ENCODE results near the gene CCDC86. TPM values are rescaled to one million over a fixed set of nuclear protein-coding genes. Genes with fewer than 3 reads are reported as not detected.

Gene CCDC86
- total and polyA plus RNA-seq, 2 of the 4 experiments (the other 2 are of a cell fraction) = 9.5 to 34.0 TPM

- no peak for TF ChIP-seq MAFK (IDR thresholded peaks at IDR 0.05; ENCODE audit: low read depth, low read length)
Measured at GRCh38 chr11:60878245-60879101, 36.6 kb downstream of the CCDC86 start (continued).

DNA sequence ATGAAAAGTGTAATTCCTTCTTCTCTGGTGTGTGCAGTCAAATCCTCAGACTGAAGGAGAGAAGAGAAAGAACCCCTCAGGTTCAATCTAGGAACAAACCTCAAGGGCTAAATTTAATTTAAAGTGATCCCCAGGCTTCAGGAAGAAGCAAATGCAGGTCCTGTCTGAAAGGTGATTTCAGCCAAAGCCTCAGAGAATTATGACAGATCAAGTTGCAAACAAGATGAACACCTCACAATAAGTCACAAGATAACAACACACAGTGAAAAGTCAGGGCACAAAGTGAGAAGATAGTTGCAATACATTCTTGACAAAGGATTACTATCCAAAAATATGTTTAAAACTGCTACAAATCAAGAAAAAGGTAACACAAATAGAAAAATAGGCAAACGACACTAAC lies 37.2 kb downstream of the CCDC86 start:
- Histone ChIP-seq H3K4me1 (ENCODE audit: control insufficient read depth, insufficient read depth, low read length) (no peaks in the 10 kb centered on the region), H4K8ac (ENCODE audit: low read depth in 2 of 2, low read length in 2 of 2) (no peak overlapping the region), H3K4me3 (ENCODE audit: insufficient read depth, low read depth, low read length) (no peak overlapping the region), H3K4me2 (ENCODE audit: low read depth, low read length) (no peak overlapping the region), H3K4ac (ENCODE audit: low read depth, low read length) (no peak overlapping the region), H3K23ac (ENCODE audit: low read depth, low read length) (no peak overlapping the region), H2AK9ac (replicated peaks; ENCODE audit: low read depth, low read length, poor library complexity) (no peak overlapping the region), H2AK5ac (ENCODE audit: low read depth, low read length) (no peak overlapping the region), H4K91ac (ENCODE audit: insufficient read depth, low read depth, low read length) (no peak overlapping the region), H2BK15ac (ENCODE audit: low read depth, low read length) (no peak overlapping the region), H4K5ac (ENCODE audit: low read depth, low read length) (no peak overlapping the region), H3K9me1 (ENCODE audit: insufficient read depth, low read length) (no peaks in the 10 kb centered on the region), H2BK20ac (ENCODE audit: low read depth, low read length) (no peak overlapping the region), H3K9me3 (ENCODE audit: control insufficient read depth, insufficient read depth, low read length) (no peaks in the 10 kb centered on the region), H2AFZ (replicated peaks; ENCODE audit: low read length, poor library complexity) (no peak overlapping the region), H3K9ac (ENCODE audit: low read depth, low read length) (no peak overlapping the region), H3K56ac (ENCODE audit: extremely low read depth, insufficient read depth, low read length) (no peak overlapping the region), H3K79me1 (ENCODE audit: low read depth in 1 of 2, low read length in 2 of 2) (no peaks in the 10 kb centered on the region), H3K18ac (ENCODE audit: low read depth, low read length) (no peak overlapping the region), H3K36me3 (ENCODE audit: control insufficient read depth, insufficient read depth, low read length) (0 out of 2 replicates have a peak, but pooled peaks cover 2% of the 10 kb centered on the region), H3K27ac (ENCODE audit: insufficient read depth, low read length) (no peak overlapping the region), H2BK120ac (ENCODE audit: low read depth, low read length) (no peak overlapping the region), H2BK5ac (ENCODE audit: low read depth, low read length, poor library complexity, severe bottlenecking) (no peak overlapping the region), H3K27me3 (ENCODE audit: control insufficient read depth, insufficient read depth, low read length) (no peaks in the 10 kb centered on the region), H4K20me1 (ENCODE audit: insufficient read depth, low read length) (no peaks in the 10 kb centered on the region), H3K14ac (replicated peaks; ENCODE audit: low read depth, low read length) (no peak overlapping the region)
- ATAC-seq (ENCODE audit: low read depth) = no peak
- TF ChIP-seq BHLHE40 (IDR thresholded peaks at IDR 0.05; ENCODE audit: low read depth, low read length) (no peak), POLR2A (IDR thresholded peaks at IDR 0.05; ENCODE audit: low read depth, low read length) (no peak)
- intact Hi-C loops (cut with micrococcal nuclease) = no loop called here
- CTCF ChIA-PET = interaction anchor here (1.7 kb wide), 1 partner anchor 8 kb away, joined by 5 read pairs; no protein-coding TSS in a partner anchor
- POLR2A ChIA-PET (ENCODE audit: unreplicated experiment) = no interaction called here
- in situ Hi-C loops (cut with MboI; ENCODE audit: low sequenced_read_pairs) = no loop called here
- no CpG with 5 or more reads among the region's 1 CpG for WGBS, 2 experiments (ENCODE audit: extremely low coverage in 2 of 2, insufficient read length in 1 of 2)
- DNase-seq = no peak
- dilution Hi-C loops (cut with HindIII; ENCODE audit: low sequenced_read_pairs, unreplicated experiment) = no loop called here
- no TSS peak for BruUV-seq (replicated peaks)

Measured in IMR-90 (cell line).